HG03442 (cell line): Measurements from ENCODE around the gene EVX2.

Experiments
- ATAC-seq: cut with Tn5 transposase; IDR thresholded peaks from one replicate; pipeline ENCODE4 v1.9.1; 2021; ENCODE audit warnings: mild to moderate bottlenecking, moderate library complexity; ENCODE audit not compliant: unreplicated experiment

Gene EVX2

GRCh38 chr2:176096986-176097819 lies 13.4 kb upstream of the EVX2 start:
- ATAC-seq: peak; percentile 85

DNA sequence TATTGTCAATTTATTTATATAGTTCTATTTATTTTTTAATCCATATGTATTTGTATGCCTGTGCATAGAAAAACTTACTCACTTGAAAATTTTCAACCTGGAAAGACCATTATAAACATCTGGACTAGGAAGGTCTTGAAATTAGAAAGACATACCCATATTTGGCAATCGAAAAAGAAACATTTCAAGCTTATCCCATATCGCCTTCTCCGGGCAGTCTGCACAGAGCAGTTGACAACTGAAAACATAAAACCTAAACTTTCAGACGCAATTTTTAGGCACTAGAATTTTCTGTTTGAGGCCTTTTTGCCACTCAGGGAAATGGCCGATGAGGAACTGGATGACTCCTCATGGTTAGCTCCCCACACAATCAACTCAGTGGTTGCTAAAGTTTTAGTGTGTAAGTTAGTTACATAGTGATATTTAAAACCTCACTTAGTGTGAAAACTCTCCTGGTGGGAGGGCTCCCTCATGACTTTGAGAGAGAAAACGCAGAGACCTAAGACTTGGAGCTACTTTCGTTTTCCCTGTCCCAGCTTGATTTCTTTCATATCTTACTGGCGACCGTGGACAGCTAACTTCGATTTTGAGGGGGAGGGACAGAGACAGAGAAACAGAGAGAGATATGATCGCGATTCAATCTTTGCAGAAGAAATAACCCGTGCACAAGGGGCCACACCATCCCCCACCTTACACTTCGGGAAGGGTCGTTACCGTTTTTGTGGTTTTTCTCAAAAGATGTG lies 12.7 kb upstream of the EVX2 start:
- no peak for ATAC-seq

- ATAC-seq: no peak
These were observed 11.7 kb upstream of the EVX2 start for GRCh38 chr2:176095421-176095820.

DNA sequence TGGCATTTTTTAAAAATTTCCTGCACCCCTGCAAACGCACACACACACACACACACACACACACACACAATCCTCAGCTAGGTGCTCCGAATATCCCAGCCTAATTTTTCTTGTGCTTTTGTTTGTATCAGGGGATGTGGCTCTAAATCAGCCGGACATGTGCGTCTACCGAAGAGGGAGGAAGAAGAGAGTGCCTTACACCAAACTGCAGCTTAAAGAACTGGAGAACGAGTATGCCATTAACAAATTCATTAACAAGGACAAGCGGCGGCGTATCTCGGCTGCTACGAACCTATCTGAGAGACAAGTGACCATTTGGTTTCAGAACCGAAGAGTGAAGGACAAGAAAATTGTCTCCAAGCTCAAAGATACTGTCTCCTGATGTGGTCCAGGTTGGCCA lies 10.6 kb upstream of the EVX2 start:
- no peak for ATAC-seq

DNA sequence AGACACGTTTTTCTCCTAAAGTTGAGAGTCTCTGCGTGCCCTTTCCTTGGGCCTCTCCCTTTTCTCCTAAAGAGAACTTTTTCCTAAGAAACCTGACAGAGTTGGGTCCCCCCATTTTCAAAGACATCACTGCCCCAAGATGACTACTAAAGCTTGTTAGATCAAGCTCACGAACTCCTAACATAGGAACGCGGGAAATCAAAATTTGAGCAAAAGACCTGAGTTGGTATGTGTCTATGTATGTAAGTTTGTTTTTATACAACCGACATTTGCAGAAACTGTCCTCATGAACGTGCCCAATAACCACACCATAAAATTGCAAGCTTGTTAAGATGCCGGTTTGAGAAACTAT lies 10.1 kb upstream of the EVX2 start:
- no peak for ATAC-seq

DNA sequence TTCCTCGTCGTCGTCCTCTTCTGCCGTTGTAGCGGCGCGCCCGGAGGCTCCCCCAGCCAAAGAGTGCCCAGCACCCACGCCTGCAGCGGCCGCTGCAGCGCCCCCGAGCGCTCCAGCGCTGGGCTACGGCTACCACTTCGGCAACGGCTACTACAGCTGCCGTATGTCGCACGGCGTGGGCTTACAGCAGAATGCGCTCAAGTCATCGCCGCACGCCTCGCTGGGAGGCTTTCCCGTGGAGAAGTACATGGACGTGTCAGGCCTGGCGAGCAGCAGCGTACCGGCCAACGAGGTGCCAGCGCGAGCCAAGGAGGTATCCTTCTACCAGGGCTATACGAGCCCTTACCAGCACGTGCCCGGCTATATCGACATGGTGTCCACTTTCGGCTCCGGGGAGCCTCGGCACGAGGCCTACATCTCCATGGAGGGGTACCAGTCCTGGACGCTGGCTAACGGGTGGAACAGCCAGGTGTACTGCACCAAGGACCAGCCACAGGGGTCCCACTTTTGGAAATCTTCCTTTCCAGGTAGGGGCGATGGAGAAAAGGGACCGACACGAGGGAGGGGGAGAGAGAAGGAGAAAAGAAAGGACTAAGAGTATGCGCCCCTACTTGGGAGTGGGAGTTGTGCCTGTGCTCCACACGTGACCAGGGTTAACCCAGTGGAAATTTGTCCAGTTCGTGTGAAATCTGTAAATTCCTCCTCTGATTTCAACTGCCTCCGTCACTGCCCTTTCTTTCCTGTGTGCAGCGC lies 9.6 kb upstream of the EVX2 start:
- ATAC-seq: no peak

GRCh38 chr2:176092270-176093144 lies 8.7 kb upstream of the EVX2 start, which contains the start of gene HOXD13:
HOXD13 (plus strand) TSS chr2:176092721; CDS start chr2:176092891, 170 bp downstream.
- ATAC-seq: no peak

- ATAC-seq: no peak
These were observed 7.8 kb upstream of the EVX2 start for GRCh38 chr2:176091329-176092258.

DNA sequence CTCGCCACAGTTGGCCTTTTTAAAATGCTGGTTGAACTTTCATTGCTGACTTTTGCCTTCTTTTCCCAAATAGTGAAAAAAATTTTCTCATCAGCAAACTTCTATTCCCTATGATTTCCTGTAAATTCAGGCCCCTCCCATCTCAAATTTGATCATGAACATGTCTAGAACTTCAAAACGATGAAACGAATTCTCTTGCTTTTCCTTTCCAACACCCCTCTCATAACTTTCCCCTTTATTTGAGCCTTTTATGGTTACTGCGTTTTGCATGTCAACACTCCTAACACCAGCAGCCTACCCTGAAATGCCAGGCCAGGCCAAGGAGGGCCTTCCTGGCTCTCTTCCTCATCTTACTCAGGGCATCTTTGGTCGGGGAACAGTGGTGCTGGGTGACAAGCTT lies 7.1 kb upstream of the EVX2 start:
- no peak for ATAC-seq

- ATAC-seq: no peak
These were observed 6.2 kb upstream of the EVX2 start for GRCh38 chr2:176089843-176090395.

GRCh38 chr2:176088937-176089842 lies 5.4 kb upstream of the EVX2 start:
- ATAC-seq: no peak

DNA sequence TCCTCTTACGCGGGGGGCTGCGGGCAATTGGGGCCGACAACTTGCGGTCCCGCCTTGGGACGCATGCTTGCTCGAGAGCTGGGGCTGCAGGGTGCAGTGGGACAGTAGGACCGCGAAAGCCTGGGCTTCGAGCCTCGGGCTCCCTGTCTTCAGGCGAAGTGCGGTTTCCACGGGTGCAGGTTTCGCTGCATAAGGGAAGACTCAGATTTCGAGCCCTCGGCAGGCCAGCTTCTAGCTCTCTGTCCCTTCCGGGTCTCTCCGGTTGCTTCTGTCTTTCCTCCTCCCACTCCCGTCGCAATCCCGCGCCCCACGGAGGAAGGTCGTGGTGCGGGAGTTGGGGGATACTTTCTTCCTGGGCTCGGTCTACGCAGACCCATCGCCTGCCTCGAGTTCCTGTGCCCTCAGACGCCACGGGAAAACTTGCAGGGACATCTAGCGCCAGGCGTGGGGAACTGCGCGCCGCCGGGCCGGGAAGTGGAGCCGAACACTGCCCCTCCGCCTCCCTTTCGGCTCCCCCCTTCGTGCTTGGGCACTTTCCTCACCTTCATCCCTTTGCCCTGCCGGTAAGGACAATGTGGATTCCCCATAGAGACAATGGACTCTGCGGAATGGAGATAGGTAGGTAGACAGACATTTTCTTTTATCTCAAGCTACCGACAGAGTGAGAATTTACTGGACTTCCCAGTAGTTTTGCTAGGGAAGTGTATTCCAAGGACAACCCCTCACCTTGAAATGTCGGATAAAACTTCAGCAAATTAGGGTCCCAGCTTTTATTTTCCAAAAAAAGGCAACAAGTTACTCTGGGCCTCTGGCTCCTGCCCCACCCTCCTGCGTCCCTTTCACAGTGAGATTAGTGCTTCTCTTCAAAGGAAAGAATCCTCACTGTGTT lies 4.5 kb upstream of the EVX2 start:
- ATAC-seq: peak; percentile 66

DNA sequence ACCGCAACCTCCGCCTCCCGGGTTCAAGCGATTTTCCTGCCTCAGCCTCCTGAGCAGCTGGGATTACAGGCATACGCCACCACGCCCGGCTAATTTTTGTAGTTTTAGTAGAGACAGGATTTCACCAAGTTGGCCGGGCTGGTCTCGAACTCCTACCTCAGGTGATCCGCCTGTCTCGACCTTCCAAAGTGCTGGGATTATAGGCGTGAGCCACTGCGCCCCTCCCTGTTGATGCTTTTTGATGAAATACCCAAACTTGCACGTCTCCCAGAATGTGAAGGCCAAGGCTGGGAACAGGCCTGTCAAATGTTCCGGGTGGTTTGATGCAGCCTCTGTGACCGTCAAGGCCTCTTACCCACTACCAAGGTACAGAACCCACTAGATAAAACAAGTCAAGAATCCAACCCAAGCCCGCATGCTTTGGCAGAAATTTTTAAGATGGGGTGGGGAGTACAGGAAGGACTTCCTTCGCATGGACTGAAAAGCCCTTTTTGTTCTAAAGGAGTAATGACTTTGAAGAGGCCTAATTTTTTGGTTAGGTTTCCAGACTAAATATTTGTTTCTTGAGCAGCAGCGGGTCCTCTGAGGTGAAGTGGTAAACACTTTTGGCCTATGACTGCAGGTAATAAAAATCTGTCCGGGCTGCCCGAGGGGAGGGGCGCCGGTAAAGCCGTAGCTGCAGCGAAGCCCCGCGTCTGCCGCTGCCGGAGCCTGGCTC lies 3.7 kb upstream of the EVX2 start:
- ATAC-seq: no peak

GRCh38 chr2:176085861-176086771 lies 2.4 kb upstream of the EVX2 start:
- ATAC-seq: no peak

DNA sequence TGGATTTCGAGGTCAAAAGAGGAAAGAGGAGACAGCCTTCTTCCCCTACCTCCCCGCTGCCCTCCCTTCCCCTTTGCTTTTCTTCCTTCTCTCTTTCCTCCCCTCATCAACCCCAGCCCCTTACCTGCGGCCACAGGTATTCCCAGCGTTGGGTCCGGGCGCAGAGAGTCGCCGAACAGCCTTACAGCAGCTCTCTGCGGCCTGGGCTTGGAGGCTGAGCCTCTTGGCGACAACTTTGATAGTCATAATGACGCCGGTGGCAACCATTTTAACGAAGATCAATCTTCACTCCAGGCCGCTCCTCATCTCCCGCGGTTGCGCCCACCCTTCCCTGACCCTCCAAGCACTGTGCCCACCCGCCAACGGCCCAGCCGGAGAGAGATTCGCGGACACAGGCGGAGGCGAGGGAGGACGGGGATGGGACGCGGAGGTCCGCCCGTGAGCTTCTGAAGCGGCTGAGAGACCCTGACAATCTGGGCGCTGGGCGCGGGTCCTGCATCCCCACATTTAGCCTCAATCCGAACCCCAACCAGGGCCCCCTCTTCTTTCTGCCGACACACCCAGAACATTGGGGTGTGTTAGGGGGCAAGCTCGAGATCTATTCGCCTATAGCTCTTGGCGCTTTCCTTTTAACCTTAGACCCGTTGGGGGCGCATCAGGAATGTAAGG lies 1.5 kb upstream of the EVX2 start:
- no peak for ATAC-seq
